DMS153 treated with DMSO at 0.1 percent for 48 hours (cell line): ENCODE results near the gene ARL15.
"Not testable (repeated sequence)": the region's sequence is repeated elsewhere in the genome, so short reads cannot be mapped to it uniquely, and the experiment has no call there.

Source experiments
- DNase-seq: peaks from one replicate; lab custom pipeline; 2025; ENCODE audit not compliant: unreplicated experiment; lab: John Stamatoyannopoulos, UW

Gene ARL15

GRCh38 chr5:53997736-53998627 lies 312.4 kb downstream of the ARL15 start:
- DNase-seq = no peak

DNA sequence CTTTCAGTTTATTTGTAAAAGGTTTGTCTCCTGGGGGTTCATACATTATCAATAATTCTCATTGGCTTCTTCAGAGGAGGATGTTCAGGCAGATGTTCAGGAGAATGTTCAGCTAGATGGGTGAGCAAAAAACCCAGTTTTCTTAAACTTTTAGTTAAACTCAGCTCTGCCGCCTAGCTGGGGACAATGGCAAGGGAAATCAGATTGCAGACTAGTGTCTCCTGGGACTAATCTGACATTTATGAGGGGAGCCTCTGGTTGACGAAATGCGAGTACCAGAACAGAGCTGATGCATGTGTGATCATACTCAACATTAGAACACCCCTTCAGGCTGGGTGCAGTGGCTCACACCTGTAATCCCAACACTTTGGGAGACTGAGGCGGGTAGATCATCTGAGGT lies 314.4 kb downstream of the ARL15 start:
- no peak for DNase-seq

- DNase-seq = no peak
These were observed 316.2 kb downstream of the ARL15 start for GRCh38 chr5:53994148-53994547.

GRCh38 chr5:53991942-53992341 lies 318.4 kb downstream of the ARL15 start:
- no peak for DNase-seq

GRCh38 chr5:53987101-53987500 lies 323.3 kb downstream of the ARL15 start:
- DNase-seq = no peak

DNA sequence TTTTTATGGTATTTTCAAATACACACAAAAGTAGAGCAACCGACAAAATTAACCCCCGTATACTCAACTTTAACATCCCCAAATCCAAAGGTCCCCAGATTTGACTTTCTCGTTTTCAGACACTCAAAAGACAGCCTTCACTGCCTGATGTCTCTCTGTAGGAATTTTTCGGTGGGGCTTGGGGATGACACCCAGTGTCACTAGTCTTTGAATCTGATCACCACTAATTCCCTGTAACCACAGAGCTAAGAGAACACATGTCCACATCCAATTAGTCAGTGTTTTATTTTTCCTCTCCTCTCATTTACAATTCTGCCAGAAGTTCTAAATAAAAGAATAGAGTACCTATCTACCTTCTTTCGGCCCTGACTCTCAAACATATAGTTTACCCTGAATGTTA lies 324.6 kb downstream of the ARL15 start:
- no peak for DNase-seq

DNA sequence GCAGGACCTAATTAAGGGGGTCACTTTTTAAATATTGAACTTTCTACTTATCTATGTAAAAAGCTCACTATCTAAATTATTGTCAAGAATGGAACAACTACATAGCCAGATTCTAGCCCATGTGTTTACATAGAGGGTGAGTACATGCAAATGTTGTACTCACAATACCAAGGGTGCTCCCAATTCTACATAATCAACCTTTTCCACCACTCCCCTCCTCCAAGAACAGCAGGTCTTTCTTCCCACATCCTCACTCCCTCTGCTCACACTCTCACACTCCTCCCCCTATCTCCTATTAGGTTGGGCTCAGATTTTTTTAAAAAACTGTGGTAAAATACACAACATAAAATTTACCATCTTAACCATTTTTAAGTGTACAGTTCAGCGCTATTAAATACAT lies 325.4 kb downstream of the ARL15 start:
- no peak for DNase-seq

DNA sequence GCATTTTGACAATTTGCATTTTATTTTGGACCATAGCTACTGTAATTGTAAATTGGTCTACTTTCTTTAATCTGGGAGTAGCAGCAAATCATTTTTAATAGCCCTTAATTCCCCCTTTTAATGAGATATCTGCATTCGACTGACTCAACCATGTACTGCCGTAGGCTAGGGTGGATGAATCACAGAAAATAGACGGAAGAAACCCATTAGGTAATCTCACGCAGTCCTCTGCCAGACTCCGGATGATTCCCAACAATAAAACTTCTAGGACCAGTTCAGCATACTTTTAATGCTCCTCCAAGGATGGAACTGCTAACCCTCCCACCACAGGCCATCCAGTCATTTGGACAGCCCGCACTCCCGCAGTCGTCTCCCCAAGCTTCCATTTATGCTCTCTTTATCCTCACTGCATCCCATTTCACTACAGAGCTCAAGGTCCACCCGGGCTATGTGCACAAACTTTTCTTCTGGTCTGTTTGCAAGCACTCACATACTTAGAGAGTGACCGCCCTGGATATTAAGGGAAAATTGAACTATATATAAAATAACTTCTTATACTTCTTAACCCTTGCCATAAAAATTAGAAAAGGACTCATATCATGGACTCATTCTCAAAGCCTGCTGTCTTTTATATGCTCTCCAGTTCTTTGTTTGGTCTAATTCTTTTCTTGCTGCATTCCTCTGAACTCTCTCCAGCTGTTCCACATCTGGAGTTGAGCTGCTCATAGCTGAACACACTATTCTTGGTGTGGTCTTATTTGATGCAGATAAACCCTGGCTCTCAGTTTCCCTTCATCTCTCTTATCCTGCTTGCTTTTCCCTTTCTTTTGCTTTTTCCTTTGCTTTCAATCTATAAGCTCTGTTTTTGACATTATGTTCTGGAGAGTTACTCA lies 326.6 kb downstream of the ARL15 start:
- DNase-seq = no peak

- not testable (repeated sequence) for DNase-seq
These were observed 328.1 kb downstream of the ARL15 start for GRCh38 chr5:53982319-53982718.

DNA sequence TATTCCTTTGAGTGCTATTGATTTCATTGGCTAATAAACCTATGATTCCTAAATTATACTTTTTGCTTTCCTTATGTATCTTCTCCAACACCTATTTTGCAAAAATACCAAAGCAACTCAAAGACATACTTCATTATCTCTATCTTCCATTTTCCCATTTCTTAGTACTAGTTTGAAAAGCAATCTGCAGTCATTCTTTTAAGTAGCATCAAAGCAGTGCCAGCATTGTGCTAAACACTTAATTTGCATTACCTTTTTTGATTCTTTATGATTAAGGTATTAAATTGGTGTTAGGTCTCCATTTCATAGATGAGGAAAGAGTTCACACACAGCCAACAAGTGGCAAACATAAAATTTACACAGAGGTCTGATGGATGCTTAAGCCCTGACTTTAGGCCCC lies 330.3 kb downstream of the ARL15 start:
- no peak for DNase-seq

DNA sequence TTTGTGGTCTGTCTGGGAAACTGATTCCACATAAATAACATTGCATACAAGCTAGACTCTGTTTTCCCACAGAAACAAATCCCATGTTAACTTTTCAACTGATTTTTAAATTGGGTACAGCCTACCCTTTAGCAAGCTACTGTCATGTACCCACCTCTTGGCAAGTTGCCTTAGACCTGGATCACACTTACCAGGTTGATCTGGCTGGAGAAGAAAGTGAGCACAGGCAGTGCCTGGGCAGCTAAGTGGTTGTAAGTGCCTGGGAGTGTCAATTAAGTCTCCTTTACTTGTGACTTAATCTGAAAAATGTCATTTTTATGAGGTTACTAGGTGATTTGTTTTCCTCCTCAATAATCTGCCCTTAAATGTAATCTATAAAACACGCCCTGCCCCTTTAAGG lies 336.4 kb downstream of the ARL15 start:
- DNase-seq = no peak

DNA sequence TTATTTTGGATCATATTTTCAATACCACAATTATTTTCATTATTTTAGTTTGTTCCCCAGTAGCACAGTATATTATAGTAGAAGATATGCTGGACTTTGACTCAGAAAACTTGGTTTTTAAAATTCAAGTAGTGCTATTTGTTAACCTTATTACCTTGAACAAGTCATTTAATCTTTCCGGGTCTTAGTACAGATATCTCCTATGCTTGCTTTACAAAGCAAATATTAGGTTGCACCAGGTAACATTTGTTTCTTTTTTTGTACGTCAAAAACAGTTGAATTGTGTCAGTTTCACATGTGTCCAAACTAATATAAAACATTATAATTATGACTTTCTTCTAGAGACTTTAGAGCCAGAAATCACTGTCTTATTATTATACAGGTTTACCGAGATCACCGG lies 338.1 kb downstream of the ARL15 start:
- no peak for DNase-seq

DNA sequence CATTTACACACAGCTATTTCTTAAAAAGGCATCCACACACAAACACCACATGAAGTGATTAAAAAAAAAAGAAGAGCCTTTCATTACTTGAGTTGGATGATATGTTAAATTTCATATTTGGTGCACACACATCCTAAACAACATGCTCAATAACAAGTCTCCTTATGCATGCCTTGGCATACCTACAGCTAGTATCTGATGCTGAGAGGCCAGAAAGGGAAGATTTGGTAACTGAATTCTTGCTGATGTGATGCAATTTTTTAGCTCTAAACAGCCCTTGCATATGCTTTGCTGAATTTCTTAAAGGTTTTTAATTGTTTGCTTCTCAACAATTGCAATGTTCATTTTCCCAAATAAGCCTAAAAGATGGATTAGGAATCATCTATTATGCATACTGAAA lies 338.8 kb downstream of the ARL15 start:
- DNase-seq = no peak

GRCh38 chr5:53971131-53971530 lies 339.2 kb downstream of the ARL15 start:
- no peak for DNase-seq

- no peak for DNase-seq
These were observed 339.9 kb downstream of the ARL15 start for GRCh38 chr5:53970475-53970874.

GRCh38 chr5:53969176-53969730 lies 341.1 kb downstream of the ARL15 start:
- DNase-seq = no peak

DNA sequence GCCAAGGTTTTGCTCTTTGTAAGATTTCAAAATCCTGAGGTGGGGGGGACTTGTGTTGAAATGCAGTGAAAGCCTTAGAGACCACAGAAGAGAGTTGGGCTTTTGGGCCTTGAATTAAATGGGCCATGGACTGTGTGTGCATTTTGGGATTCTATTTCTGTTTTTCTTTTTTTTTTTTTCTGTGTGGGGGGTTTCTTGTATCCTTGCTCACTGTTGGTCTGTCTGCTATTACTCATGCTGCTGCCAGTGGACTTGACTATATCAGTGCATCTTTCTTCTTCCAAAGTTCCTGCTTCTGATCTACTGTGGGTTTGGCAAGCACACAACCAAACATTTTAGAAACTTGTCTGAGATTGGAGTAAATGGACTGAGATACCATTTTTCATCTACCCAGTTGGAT lies 344.9 kb downstream of the ARL15 start:
- no peak for DNase-seq

- DNase-seq = no peak
These were observed 346.4 kb downstream of the ARL15 start for GRCh38 chr5:53963958-53964357.

- DNase-seq = no peak
These were observed 348.1 kb downstream of the ARL15 start for GRCh38 chr5:53962306-53962705.

GRCh38 chr5:53956632-53957031 lies 353.7 kb downstream of the ARL15 start:
- no peak for DNase-seq

DNA sequence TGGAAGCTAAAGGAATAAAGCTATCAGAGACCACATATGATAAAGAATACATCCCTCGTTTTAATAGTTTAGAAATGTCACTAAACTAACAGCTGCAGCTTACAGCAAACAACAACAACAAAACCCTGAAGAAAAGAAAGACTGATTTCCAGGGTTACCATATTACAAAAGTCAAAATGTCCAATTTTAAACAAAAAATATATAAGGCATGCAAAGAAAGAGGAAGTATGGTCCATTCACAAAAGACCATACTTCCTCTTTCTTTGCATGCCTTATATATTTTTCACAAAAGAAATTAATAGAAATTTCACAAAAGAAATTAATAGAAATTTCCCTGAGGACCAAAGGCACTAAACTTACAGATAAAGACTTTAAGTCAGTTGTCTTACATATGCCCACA lies 354.2 kb downstream of the ARL15 start:
- no peak for DNase-seq

DNA sequence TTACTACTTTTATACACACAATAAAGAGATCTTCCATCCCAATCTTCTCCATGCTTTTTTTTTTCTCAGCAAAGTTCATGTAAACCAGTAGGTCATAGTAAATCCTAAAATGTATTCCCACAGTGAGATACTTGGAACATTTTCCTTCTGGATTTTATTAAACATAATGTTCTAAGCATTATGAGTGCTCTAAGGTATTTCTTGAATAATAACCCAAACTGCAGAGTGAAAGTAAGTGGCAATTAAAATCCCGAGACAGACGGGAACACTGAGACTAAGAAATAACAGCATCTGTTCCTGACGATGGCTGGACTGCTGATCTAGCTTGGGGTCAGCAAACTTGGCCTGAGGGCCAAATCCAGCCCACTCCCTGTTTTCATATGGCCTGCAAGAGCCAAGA lies 359.8 kb downstream of the ARL15 start:
- no peak for DNase-seq
